Measurements from ENCODE around the gene SPATA31D1. TPM values are rescaled to one million over a fixed set of nuclear protein-coding genes. Genes with fewer than 3 reads are reported as not detected.

Gene SPATA31D1
- total RNA-seq, 1 experiment from 2014 or later = not detected

DNA sequence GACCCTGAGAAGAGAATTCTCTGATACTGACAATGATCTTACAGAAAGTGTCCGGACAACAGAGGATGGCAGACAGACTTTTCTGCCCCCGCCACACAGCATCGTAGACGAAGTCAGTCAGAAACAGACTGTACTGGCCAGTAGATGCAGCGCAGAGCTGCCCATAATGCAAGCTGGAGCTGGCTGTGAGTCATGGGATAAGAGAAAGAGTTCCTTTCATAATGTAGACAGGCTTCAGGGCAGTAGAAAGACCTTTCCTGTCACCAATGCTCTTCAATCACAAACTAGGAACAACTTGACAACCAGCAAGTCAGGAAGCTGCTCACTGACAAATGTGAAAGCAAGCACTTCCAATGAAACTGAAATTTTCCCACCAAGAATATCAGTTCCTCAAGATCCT is 5.1 kb downstream of the SPATA31D1 start:
- POLR2A ChIA-PET = no interaction called here
- Mint-ChIP-seq H3K27ac (no peak overlapping the region), H3K36me3 (no peaks in the 10 kb centered on the region), H3K4me1 (no peaks in the 10 kb centered on the region), H3K27me3 (ENCODE audit: low read depth) (no peaks in the 10 kb centered on the region; the same call in 1 of the 2 replicates), H3K4me3 (no peak overlapping the region), H3K9me3 (peaks cover 27% of the 10 kb centered on the region)
- ATAC-seq (no peak), DNase-seq (ENCODE audit: low spot score) (no peak)
- TF ChIP-seq, protein P1, sequence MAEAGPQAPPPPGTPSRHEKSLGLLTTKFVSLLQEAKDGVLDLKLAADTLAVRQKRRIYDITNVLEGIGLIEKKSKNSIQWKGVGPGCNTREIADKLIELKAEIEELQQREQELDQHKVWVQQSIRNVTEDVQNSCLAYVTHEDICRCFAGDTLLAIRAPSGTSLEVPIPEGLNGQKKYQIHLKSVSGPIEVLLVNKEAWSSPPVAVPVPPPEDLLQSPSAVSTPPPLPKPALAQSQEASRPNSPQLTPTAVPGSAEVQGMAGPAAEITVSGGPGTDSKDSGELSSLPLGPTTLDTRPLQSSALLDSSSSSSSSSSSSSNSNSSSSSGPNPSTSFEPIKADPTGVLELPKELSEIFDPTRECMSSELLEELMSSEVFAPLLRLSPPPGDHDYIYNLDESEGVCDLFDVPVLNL (CRISPR knock-in tag; IDR thresholded peaks at IDR 0.05; ENCODE audit: borderline replicate concordance, low read depth) = no peak
- TF ChIP-seq, protein P2, sequence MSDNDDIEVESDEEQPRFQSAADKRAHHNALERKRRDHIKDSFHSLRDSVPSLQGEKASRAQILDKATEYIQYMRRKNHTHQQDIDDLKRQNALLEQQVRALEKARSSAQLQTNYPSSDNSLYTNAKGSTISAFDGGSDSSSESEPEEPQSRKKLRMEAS (CRISPR knock-in tag; IDR thresholded peaks at IDR 0.05) = no peak
- TF ChIP-seq, protein P3, sequence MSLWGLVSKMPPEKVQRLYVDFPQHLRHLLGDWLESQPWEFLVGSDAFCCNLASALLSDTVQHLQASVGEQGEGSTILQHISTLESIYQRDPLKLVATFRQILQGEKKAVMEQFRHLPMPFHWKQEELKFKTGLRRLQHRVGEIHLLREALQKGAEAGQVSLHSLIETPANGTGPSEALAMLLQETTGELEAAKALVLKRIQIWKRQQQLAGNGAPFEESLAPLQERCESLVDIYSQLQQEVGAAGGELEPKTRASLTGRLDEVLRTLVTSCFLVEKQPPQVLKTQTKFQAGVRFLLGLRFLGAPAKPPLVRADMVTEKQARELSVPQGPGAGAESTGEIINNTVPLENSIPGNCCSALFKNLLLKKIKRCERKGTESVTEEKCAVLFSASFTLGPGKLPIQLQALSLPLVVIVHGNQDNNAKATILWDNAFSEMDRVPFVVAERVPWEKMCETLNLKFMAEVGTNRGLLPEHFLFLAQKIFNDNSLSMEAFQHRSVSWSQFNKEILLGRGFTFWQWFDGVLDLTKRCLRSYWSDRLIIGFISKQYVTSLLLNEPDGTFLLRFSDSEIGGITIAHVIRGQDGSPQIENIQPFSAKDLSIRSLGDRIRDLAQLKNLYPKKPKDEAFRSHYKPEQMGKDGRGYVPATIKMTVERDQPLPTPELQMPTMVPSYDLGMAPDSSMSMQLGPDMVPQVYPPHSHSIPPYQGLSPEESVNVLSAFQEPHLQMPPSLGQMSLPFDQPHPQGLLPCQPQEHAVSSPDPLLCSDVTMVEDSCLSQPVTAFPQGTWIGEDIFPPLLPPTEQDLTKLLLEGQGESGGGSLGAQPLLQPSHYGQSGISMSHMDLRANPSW (CRISPR knock-in tag; conservative IDR thresholded peaks at IDR 0.05; ENCODE audit: low read depth) = no peak
- TF ChIP-seq, protein P4, sequence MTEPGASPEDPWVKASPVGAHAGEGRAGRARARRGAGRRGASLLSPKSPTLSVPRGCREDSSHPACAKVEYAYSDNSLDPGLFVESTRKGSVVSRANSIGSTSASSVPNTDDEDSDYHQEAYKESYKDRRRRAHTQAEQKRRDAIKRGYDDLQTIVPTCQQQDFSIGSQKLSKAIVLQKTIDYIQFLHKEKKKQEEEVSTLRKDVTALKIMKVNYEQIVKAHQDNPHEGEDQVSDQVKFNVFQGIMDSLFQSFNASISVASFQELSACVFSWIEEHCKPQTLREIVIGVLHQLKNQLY (CRISPR knock-in tag; IDR thresholded peaks at IDR 0.05) = no peak
- TF ChIP-seq CREB1 (CRISPR knock-in tag; IDR thresholded peaks at IDR 0.05) = no peak
- TF ChIP-seq TEAD1 (CRISPR knock-in tag; IDR thresholded peaks at IDR 0.05) = no peak
- TF ChIP-seq, protein P5, sequence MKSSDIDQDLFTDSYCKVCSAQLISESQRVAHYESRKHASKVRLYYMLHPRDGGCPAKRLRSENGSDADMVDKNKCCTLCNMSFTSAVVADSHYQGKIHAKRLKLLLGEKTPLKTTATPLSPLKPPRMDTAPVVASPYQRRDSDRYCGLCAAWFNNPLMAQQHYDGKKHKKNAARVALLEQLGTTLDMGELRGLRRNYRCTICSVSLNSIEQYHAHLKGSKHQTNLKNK (CRISPR knock-in tag; IDR thresholded peaks at IDR 0.05) = no peak
- TF ChIP-seq HMGA2 (CRISPR knock-in tag; IDR thresholded peaks at IDR 0.05) = no peak
- TF ChIP-seq NR2C2 (CRISPR knock-in tag; IDR thresholded peaks at IDR 0.05) = no peak
- TF ChIP-seq GRHL2 (CRISPR knock-in tag; IDR thresholded peaks at IDR 0.05; ENCODE audit: insufficient replicate concordance, severe bottlenecking) = no peak
- TF ChIP-seq ZBTB21 (CRISPR knock-in tag; IDR thresholded peaks at IDR 0.05; ENCODE audit: borderline replicate concordance) = no peak
- TF ChIP-seq, protein P6, sequence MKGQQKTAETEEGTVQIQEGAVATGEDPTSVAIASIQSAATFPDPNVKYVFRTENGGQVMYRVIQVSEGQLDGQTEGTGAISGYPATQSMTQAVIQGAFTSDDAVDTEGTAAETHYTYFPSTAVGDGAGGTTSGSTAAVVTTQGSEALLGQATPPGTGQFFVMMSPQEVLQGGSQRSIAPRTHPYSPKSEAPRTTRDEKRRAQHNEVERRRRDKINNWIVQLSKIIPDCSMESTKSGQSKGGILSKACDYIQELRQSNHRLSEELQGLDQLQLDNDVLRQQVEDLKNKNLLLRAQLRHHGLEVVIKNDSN (CRISPR knock-in tag; IDR thresholded peaks at IDR 0.05) = no peak
- TF ChIP-seq FOXK1 (CRISPR knock-in tag; IDR thresholded peaks at IDR 0.05) = no peak
- no peak for TF ChIP-seq ZNF232 (CRISPR knock-in tag; IDR thresholded peaks at IDR 0.05)
- TF ChIP-seq, protein P7, sequence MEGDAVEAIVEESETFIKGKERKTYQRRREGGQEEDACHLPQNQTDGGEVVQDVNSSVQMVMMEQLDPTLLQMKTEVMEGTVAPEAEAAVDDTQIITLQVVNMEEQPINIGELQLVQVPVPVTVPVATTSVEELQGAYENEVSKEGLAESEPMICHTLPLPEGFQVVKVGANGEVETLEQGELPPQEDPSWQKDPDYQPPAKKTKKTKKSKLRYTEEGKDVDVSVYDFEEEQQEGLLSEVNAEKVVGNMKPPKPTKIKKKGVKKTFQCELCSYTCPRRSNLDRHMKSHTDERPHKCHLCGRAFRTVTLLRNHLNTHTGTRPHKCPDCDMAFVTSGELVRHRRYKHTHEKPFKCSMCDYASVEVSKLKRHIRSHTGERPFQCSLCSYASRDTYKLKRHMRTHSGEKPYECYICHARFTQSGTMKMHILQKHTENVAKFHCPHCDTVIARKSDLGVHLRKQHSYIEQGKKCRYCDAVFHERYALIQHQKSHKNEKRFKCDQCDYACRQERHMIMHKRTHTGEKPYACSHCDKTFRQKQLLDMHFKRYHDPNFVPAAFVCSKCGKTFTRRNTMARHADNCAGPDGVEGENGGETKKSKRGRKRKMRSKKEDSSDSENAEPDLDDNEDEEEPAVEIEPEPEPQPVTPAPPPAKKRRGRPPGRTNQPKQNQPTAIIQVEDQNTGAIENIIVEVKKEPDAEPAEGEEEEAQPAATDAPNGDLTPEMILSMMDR (IDR thresholded peaks at IDR 0.05) = no peak
- TF ChIP-seq ZNF396 (CRISPR knock-in tag; IDR thresholded peaks at IDR 0.05; ENCODE audit: borderline replicate concordance) = no peak
- TF ChIP-seq, protein P8, sequence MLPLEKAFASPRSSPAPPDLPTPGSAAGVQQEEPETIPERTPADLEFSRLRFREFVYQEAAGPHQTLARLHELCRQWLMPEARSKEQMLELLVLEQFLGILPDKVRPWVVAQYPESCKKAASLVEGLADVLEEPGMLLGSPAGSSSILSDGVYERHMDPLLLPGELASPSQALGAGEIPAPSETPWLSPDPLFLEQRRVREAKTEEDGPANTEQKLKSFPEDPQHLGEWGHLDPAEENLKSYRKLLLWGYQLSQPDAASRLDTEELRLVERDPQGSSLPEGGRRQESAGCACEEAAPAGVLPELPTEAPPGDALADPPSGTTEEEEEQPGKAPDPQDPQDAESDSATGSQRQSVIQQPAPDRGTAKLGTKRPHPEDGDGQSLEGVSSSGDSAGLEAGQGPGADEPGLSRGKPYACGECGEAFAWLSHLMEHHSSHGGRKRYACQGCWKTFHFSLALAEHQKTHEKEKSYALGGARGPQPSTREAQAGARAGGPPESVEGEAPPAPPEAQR (CRISPR knock-in tag; IDR thresholded peaks at IDR 0.05) = no peak
- no peak for TF ChIP-seq ZNF121 (CRISPR knock-in tag; IDR thresholded peaks at IDR 0.05)
- TF ChIP-seq, protein P9, sequence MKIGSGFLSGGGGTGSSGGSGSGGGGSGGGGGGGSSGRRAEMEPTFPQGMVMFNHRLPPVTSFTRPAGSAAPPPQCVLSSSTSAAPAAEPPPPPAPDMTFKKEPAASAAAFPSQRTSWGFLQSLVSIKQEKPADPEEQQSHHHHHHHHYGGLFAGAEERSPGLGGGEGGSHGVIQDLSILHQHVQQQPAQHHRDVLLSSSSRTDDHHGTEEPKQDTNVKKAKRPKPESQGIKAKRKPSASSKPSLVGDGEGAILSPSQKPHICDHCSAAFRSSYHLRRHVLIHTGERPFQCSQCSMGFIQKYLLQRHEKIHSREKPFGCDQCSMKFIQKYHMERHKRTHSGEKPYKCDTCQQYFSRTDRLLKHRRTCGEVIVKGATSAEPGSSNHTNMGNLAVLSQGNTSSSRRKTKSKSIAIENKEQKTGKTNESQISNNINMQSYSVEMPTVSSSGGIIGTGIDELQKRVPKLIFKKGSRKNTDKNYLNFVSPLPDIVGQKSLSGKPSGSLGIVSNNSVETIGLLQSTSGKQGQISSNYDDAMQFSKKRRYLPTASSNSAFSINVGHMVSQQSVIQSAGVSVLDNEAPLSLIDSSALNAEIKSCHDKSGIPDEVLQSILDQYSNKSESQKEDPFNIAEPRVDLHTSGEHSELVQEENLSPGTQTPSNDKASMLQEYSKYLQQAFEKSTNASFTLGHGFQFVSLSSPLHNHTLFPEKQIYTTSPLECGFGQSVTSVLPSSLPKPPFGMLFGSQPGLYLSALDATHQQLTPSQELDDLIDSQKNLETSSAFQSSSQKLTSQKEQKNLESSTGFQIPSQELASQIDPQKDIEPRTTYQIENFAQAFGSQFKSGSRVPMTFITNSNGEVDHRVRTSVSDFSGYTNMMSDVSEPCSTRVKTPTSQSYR (CRISPR knock-in tag; IDR thresholded peaks at IDR 0.05) = no peak
- TF ChIP-seq ESRRA (CRISPR knock-in tag; IDR thresholded peaks at IDR 0.05; ENCODE audit: borderline replicate concordance) = no peak
- CTCF ChIA-PET = no interaction called here

Measured in WTC11 (cell line).